Measurements from ENCODE around the gene TMIE. TPM values are rescaled to one million over a fixed set of nuclear protein-coding genes. Genes with fewer than 3 reads are reported as not detected.

The TMIE gene
- polyA plus RNA-seq, 1 donor from 2014 or later: not detected

DNA sequence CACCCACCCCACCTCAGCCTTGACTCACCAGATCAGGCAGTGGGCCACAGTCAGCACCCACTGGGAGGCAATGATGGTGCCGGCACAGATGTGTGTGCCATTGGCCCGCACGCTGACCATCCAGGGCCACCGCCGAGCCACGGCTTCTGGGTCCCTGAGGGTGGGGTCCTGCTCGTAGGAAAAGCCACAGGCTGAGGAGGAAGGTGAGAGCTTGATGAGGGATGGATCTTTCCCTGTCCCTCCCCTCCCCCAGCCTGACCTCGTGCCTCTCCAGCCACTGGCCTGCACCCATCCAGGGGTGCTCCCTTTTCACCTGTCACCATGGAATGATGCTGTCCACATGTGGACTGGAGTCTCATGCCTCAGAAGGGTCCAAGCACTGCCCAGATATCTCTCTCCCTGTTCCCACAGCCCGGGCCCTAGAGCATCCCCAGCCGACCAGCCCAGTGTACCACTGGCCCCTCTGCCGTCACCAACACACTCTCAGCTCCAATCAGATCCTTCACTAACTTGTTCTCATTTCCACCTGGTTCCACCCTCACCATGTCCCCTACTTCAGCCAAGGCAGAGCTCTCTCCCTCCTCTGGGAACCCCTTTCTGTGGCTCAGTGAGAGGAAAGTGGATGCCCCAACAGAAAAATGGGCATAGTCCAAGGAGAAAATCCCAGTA, 14.4 kb downstream of the TMIE start:
- no peaks in the 10 kb centered on the region for H3F3A ChIP-seq (ENCODE audit: insufficient read depth, low read length, poor library complexity, severe bottlenecking)
- no peaks in the 10 kb centered on the region for H3K36me3 ChIP-seq (ENCODE audit: insufficient read depth, low read length)
- H3K79me2 ChIP-seq (replicated peaks; ENCODE audit: insufficient read depth, low read length): no peaks in the 10 kb centered on the region
- no peaks in the 10 kb centered on the region for H3K27me3 ChIP-seq (ENCODE audit: insufficient read depth, low read depth, low read length)
- no peaks in the 10 kb centered on the region for H3K9me2 ChIP-seq (ENCODE audit: insufficient read depth, low read length)
- H4K20me1 ChIP-seq (ENCODE audit: insufficient read depth): no peaks in the 10 kb centered on the region
- no peak overlapping the region for H2AFZ ChIP-seq (ENCODE audit: low read depth, low read length)
- H3K9ac ChIP-seq (ENCODE audit: low read length): no peak overlapping the region
- H3K4me3 ChIP-seq (ENCODE audit: low read length): no peak overlapping the region
- no peak for TF ChIP-seq EP300 (conservative IDR thresholded peaks at IDR 0.05; ENCODE audit: poor library complexity, severe bottlenecking)
- TF ChIP-seq TAF1 (IDR thresholded peaks at IDR 0.05; ENCODE audit: low read depth): no peak
- TF ChIP-seq, protein P1, sequence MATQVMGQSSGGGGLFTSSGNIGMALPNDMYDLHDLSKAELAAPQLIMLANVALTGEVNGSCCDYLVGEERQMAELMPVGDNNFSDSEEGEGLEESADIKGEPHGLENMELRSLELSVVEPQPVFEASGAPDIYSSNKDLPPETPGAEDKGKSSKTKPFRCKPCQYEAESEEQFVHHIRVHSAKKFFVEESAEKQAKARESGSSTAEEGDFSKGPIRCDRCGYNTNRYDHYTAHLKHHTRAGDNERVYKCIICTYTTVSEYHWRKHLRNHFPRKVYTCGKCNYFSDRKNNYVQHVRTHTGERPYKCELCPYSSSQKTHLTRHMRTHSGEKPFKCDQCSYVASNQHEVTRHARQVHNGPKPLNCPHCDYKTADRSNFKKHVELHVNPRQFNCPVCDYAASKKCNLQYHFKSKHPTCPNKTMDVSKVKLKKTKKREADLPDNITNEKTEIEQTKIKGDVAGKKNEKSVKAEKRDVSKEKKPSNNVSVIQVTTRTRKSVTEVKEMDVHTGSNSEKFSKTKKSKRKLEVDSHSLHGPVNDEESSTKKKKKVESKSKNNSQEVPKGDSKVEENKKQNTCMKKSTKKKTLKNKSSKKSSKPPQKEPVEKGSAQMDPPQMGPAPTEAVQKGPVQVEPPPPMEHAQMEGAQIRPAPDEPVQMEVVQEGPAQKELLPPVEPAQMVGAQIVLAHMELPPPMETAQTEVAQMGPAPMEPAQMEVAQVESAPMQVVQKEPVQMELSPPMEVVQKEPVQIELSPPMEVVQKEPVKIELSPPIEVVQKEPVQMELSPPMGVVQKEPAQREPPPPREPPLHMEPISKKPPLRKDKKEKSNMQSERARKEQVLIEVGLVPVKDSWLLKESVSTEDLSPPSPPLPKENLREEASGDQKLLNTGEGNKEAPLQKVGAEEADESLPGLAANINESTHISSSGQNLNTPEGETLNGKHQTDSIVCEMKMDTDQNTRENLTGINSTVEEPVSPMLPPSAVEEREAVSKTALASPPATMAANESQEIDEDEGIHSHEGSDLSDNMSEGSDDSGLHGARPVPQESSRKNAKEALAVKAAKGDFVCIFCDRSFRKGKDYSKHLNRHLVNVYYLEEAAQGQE (IDR thresholded peaks at IDR 0.05; ENCODE audit: borderline replicate concordance): no peak
- TF ChIP-seq, protein P2, sequence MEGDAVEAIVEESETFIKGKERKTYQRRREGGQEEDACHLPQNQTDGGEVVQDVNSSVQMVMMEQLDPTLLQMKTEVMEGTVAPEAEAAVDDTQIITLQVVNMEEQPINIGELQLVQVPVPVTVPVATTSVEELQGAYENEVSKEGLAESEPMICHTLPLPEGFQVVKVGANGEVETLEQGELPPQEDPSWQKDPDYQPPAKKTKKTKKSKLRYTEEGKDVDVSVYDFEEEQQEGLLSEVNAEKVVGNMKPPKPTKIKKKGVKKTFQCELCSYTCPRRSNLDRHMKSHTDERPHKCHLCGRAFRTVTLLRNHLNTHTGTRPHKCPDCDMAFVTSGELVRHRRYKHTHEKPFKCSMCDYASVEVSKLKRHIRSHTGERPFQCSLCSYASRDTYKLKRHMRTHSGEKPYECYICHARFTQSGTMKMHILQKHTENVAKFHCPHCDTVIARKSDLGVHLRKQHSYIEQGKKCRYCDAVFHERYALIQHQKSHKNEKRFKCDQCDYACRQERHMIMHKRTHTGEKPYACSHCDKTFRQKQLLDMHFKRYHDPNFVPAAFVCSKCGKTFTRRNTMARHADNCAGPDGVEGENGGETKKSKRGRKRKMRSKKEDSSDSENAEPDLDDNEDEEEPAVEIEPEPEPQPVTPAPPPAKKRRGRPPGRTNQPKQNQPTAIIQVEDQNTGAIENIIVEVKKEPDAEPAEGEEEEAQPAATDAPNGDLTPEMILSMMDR (IDR thresholded peaks at IDR 0.05; ENCODE audit: poor library complexity, severe bottlenecking): no peak
- TF ChIP-seq RAD21 (conservative IDR thresholded peaks at IDR 0.05): no peak
- no peak overlapping the region for H3K4me2 ChIP-seq (ENCODE audit: low read length)
- no peaks in the 10 kb centered on the region for H3K9me3 ChIP-seq (ENCODE audit: low read length)
- no peak overlapping the region for H3K27ac ChIP-seq (ENCODE audit: low read length)

DNA sequence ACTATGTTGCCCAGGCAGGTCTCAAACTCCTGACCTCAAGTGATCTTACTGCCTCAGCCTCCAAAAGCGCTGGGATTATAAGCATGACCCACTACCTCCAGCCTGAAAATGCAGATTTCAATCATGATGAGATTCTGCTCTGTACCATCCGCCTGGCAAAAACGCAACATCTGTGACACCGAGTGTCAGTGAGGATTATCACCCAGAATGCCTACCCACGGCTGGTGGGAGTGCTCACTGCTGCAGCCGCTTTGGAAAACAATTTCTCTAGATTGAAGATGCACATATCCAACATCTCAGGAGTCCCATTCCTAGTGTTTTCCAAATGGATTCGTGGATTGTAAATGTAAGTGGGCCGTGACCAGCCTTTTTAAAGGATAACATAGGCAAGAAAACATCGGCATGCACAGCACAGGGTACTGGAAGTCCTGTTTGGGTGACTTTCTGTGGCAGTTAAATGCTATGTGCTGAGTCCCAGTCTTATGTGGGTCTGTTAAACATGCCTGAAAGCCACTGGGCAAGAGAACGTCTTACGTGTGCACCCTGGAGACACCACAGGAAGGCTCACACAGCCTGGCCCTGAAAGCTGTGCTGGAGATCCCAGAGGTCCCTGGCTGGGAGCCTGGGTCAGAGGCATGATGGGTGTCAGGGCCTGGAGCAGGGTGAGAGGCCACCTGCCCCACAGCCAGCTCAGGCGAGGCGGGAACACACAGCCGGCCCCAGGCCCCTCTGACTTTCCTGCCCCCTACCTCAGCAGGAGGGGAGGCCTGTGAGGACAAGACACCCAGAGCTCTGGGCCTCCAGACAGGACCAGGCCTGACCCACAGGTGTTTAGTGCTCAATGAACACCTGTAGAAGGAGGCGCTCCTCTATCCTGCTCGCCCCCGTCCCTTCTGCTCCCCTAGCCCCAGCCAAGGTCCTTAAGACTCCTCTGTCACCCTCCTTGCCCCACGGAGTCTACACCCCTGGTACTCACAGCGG, 15.6 kb downstream of the TMIE start:
- no peak overlapping the region for H2AFZ ChIP-seq (ENCODE audit: low read depth, low read length)
- no peak overlapping the region for H3K9ac ChIP-seq (ENCODE audit: low read length)
- H3K27ac ChIP-seq (ENCODE audit: low read length): no peak overlapping the region
- H3K4me2 ChIP-seq (ENCODE audit: low read length): no peak overlapping the region
- H3K27me3 ChIP-seq (ENCODE audit: insufficient read depth, low read depth, low read length): no peaks in the 10 kb centered on the region
- no peaks in the 10 kb centered on the region for H4K20me1 ChIP-seq (ENCODE audit: insufficient read depth)
- H3K4me3 ChIP-seq (ENCODE audit: low read length): no peak overlapping the region
- H3F3A ChIP-seq (ENCODE audit: insufficient read depth, low read length, poor library complexity, severe bottlenecking): no peaks in the 10 kb centered on the region
- no peaks in the 10 kb centered on the region for H3K79me2 ChIP-seq (replicated peaks; ENCODE audit: insufficient read depth, low read length)
- no peaks in the 10 kb centered on the region for H3K9me3 ChIP-seq (ENCODE audit: low read length)
- TF ChIP-seq POLR2AphosphoS5 (IDR thresholded peaks at IDR 0.05): no peak
- no peak for TF ChIP-seq RAD21 (conservative IDR thresholded peaks at IDR 0.05)
- no peak for TF ChIP-seq EZH2 (IDR thresholded peaks at IDR 0.05; ENCODE audit: borderline replicate concordance, insufficient read depth, low read length, poor library complexity, severe bottlenecking)
- TF ChIP-seq SMC3 (conservative IDR thresholded peaks at IDR 0.05; ENCODE audit: poor library complexity): no peak
- TF ChIP-seq, protein P1 (IDR thresholded peaks at IDR 0.05; ENCODE audit: borderline replicate concordance): no peak
- no peak for TF ChIP-seq EP300 (conservative IDR thresholded peaks at IDR 0.05; ENCODE audit: poor library complexity, severe bottlenecking)
- no peaks in the 10 kb centered on the region for H3K9me2 ChIP-seq (ENCODE audit: insufficient read depth, low read length)
- H3K36me3 ChIP-seq (ENCODE audit: insufficient read depth, low read length): no peaks in the 10 kb centered on the region
